Nucleus accumbens (tissue), 56 donors: ENCODE results near the gene LAMTOR3.
"Not testable (repeated sequence)": the region's sequence is repeated elsewhere in the genome, so short reads cannot be mapped to it uniquely, and the experiment has no call there.

ENCODE experiments used
- DNase-seq, 56 donors: peaks; one replicate each; lab custom pipeline; 2025; lab: John Stamatoyannopoulos, UW

The LAMTOR3 gene

GRCh38 chr4:99833756-99834155 is 60.5 kb downstream of the LAMTOR3 start:
- DNase-seq: no peak

GRCh38 chr4:99832758-99833157 is 61.5 kb downstream of the LAMTOR3 start:
- DNase-seq: no peak

- DNase-seq: no peak
These were observed 61.9 kb downstream of the LAMTOR3 start for GRCh38 chr4:99832321-99832720.

GRCh38 chr4:99830051-99830450 is 64.2 kb downstream of the LAMTOR3 start:
- not testable (repeated sequence) for DNase-seq

GRCh38 chr4:99828477-99828876 is 65.8 kb downstream of the LAMTOR3 start:
- no peak for DNase-seq
